Uterus (tissue), 4 donors: ENCODE data around the gene CRNKL1. TPM values are rescaled to one million over a fixed set of nuclear protein-coding genes. Genes with fewer than 3 reads are reported as not detected.

ENCODE experiments used
- DNase-seq, 2 donors: peaks; one replicate each; pipeline ENCODE4 v3.0.0-alpha.2; 2019 to 2020
- H3K27ac ChIP-seq, 2 donors: fragments of 200-600 bp; sonication (generic); 1 replicate in 1 of 2; 2 replicates in 1 of 2; pipeline ENCODE4 v1.5.1; 2016 to 2018
- H3K27me3 ChIP-seq, 2 donors: fragments of 200-600 bp; sonication (generic); one replicate each; pipeline ENCODE4 v1.5.1; 2018 to 2019; ENCODE audit warnings: control low read depth in 1 of 2
- H3K36me3 ChIP-seq, 2 donors: fragments of 200-600 bp; sonication (generic); one replicate each; pipeline ENCODE4 v1.5.1; 2019; ENCODE audit warnings: control low read depth in 1 of 2
- H3K4me1 ChIP-seq, 2 donors: fragments of 200-600 bp; sonication (generic); one replicate each; pipeline ENCODE4 v1.5.1; 2018 to 2019; ENCODE audit warnings: control low read depth in 1 of 2
- H3K4me3 ChIP-seq, 2 donors: fragments of 200-600 bp; sonication (generic); 1 replicate in 1 of 2; 2 replicates in 1 of 2; pipeline ENCODE4 v1.5.1; 2018 to 2019; ENCODE audit warnings: mild to moderate bottlenecking in 1 of 2
- H3K9me3 ChIP-seq, 2 donors: fragments of 200-600 bp; sonication (generic); one replicate each; pipeline ENCODE4 v1.5.1; 2019; ENCODE audit warnings: control low read depth in 1 of 2
- CTCF ChIP-seq, 4 experiments: fragments of 200-600 bp in 2 of 4; fragments of 450-650 bp in 2 of 4; sonication (generic) in 2 of 4; IDR thresholded peaks; one replicate each; pipeline ENCODE4 v1.5.1; 2016 to 2019; ENCODE audit warnings: antibody characterized with exemption in 4 of 4, mild to moderate bottlenecking in 2 of 4, moderate library complexity in 1 of 4
- POLR2A ChIP-seq, 2 donors: fragments of 450-650 bp; IDR thresholded peaks; one replicate each; pipeline ENCODE4 v1.6.1; 2016; ENCODE audit warnings: antibody characterized with exemption in 2 of 2, mild to moderate bottlenecking in 1 of 2, moderate library complexity in 1 of 2
- intact Hi-C: fragments of 100-400 bp; cut with DNase I; formaldehyde crosslinking; loops from one replicate; pipeline ENCODE4 v1.15.1; 2023; ENCODE audit warnings: low total_unique reads
- total RNA-seq, 4 donors: library from RNA; depleted of rRNA in 3 of 4; stranded (reverse); fragments of >200 nt in 3 of 4; gene quantifications; one replicate each; pipeline versions ENCODE4 v1.1.0 to v1.2.4, GENCODE V29; 2014 to 2023
- donor health status: DM: yes; HTN: yes; CAD: no.

Gene CRNKL1
- total RNA-seq, 4 donors from 2014 or later, result 21.8 to 58.4 (median 38.4) TPM

- Histone ChIP-seq H3K36me3 (no peaks in the 10 kb centered on the region), H3K9me3 (no peaks in the 10 kb centered on the region), H3K4me3 (no peak overlapping the region), H3K4me1 (no peaks in the 10 kb centered on the region), H3K27ac (no peak overlapping the region), H3K27me3 (no peaks in the 10 kb centered on the region)
- intact Hi-C loops, result no loop called here
- TF ChIP-seq POLR2A (IDR thresholded peaks at IDR 0.05) (no peak), CTCF (IDR thresholded peaks at IDR 0.05) (no peak)
- DNase-seq, result no peak
These were observed 22.8 kb upstream of the CRNKL1 start for GRCh38 chr20:20075032-20075431.

- DNase-seq, result no peak
- Histone ChIP-seq H3K27ac (no peak overlapping the region), H3K4me3 (no peak overlapping the region), H3K27me3 (no peaks in the 10 kb centered on the region), H3K36me3 (no peaks in the 10 kb centered on the region), H3K9me3 (no peaks in the 10 kb centered on the region), H3K4me1 (no peaks in the 10 kb centered on the region)
- TF ChIP-seq POLR2A (IDR thresholded peaks at IDR 0.05), result no peak
- TF ChIP-seq CTCF (IDR thresholded peaks at IDR 0.05), result no peak
- intact Hi-C loops, result no loop called here
These were observed 21.6 kb upstream of the CRNKL1 start for GRCh38 chr20:20073801-20074371.

GRCh38 chr20:20070871-20071726 is 18.8 kb upstream of the CRNKL1 start:
- H3K36me3 ChIP-seq, result no peaks in the 10 kb centered on the region
- no peaks in the 10 kb centered on the region for H3K4me1 ChIP-seq
- TF ChIP-seq POLR2A (IDR thresholded peaks at IDR 0.05) (no peak), CTCF (IDR thresholded peaks at IDR 0.05) (no peak)
- no peak overlapping the region for H3K27ac ChIP-seq
- no peak overlapping the region for H3K4me3 ChIP-seq
- H3K9me3 ChIP-seq, result no peaks in the 10 kb centered on the region
- DNase-seq, result no peak
- intact Hi-C loops, result no loop called here
- no peaks in the 10 kb centered on the region for H3K27me3 ChIP-seq

GRCh38 chr20:20065361-20065760 is 13.1 kb upstream of the CRNKL1 start:
- Histone ChIP-seq H3K4me1 (no peaks in the 10 kb centered on the region), H3K27me3 (no peaks in the 10 kb centered on the region), H3K36me3 (no peaks in the 10 kb centered on the region), H3K9me3 (no peaks in the 10 kb centered on the region), H3K27ac (no peak overlapping the region), H3K4me3 (no peak overlapping the region)
- no peak for TF ChIP-seq POLR2A (IDR thresholded peaks at IDR 0.05)
- TF ChIP-seq CTCF (IDR thresholded peaks at IDR 0.05), result no peak
- intact Hi-C loops, result no loop called here
- no peak for DNase-seq

GRCh38 chr20:20063941-20064702 is 11.9 kb upstream of the CRNKL1 start:
- no peak for DNase-seq
- Histone ChIP-seq H3K27me3 (no peaks in the 10 kb centered on the region), H3K9me3 (no peaks in the 10 kb centered on the region), H3K27ac (no peak overlapping the region), H3K4me1 (no peaks in the 10 kb centered on the region), H3K36me3 (no peaks in the 10 kb centered on the region), H3K4me3 (no peak overlapping the region)
- TF ChIP-seq POLR2A (IDR thresholded peaks at IDR 0.05), result no peak
- TF ChIP-seq CTCF (IDR thresholded peaks at IDR 0.05), result no peak
- intact Hi-C loops, result no loop called here
